ENCODE measurements around the gene EGFLAM.

DNA sequence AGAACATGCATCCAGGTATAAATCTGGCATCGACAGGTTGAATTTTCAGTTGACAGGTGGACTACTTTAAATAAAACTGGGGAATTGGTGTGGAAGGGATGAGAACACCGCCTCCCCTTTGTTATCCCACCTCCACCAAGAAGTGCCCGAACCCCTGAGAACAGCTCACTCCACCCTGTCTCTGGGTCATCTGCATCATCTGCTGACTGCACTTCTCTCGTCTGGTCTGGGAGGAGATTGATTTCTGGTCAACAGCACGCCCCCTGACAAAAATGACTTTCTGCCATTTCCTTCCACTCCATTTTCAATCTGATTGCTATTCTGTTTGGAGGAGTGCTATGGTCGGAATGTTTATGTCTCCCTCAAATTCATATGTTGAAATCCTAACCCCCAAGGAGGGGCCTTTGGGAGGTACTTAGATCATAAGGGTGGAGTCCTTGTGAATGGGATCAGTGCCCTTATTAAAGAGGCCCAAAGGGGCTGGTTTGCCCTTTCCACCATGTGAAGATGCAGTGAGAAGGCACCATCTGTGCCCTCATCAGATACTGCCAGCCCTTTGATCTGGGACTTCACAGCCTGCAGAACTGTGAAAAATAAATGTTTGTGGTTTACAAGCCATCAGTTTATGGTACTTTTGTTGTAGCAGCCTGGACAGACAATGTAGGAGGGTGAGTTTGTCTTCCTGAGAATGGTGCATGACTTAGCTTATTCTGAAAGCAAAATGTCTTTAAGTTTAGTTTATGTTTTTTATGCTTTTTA, 145.7 kb downstream of the EGFLAM start:
- TF ChIP-seq EP300 (IDR thresholded peaks at IDR 0.05; ENCODE audit: low read depth) (no peak), POLR2A (IDR thresholded peaks at IDR 0.05) (no peak)
- TF ChIP-seq, protein P1, sequence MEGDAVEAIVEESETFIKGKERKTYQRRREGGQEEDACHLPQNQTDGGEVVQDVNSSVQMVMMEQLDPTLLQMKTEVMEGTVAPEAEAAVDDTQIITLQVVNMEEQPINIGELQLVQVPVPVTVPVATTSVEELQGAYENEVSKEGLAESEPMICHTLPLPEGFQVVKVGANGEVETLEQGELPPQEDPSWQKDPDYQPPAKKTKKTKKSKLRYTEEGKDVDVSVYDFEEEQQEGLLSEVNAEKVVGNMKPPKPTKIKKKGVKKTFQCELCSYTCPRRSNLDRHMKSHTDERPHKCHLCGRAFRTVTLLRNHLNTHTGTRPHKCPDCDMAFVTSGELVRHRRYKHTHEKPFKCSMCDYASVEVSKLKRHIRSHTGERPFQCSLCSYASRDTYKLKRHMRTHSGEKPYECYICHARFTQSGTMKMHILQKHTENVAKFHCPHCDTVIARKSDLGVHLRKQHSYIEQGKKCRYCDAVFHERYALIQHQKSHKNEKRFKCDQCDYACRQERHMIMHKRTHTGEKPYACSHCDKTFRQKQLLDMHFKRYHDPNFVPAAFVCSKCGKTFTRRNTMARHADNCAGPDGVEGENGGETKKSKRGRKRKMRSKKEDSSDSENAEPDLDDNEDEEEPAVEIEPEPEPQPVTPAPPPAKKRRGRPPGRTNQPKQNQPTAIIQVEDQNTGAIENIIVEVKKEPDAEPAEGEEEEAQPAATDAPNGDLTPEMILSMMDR (IDR thresholded peaks at IDR 0.05) = no peak
